WTC11 (cell line): Measurements from ENCODE around the gene CARMIL1.

ENCODE experiments used
- ELF4 ChIP-seq: sonication (generic); formaldehyde crosslinking; IDR thresholded peaks from 2 replicates; pipeline ENCODE4 v1.8.1; 2022; ENCODE audit warnings: low read depth, mild to moderate bottlenecking, moderate library complexity, missing genetic modification reagents
- ESRRA ChIP-seq: sonication (generic); formaldehyde crosslinking; IDR thresholded peaks from 2 replicates; pipeline ENCODE4 v1.8.1; 2022; ENCODE audit warnings: mild to moderate bottlenecking, missing genetic modification reagents, borderline replicate concordance
- JUN ChIP-seq: sonication (generic); formaldehyde crosslinking; IDR thresholded peaks from 2 replicates; pipeline ENCODE4 v1.8.0; 2023; ENCODE audit warnings: mild to moderate bottlenecking, missing genetic modification reagents
- ZNF232 ChIP-seq: sonication (generic); formaldehyde crosslinking; IDR thresholded peaks from 2 replicates; pipeline ENCODE4 v1.8.0; 2022; ENCODE audit warnings: mild to moderate bottlenecking, missing genetic modification reagents
- TF ChIP-seq, protein P1 (sequence below): fragments of 200-600 bp; IDR thresholded peaks from 2 replicates; pipeline ENCODE4 v1.8.0; 2022; ENCODE audit warnings: antibody characterized with exemption
- TF ChIP-seq, protein P2 (sequence below): sonication (generic); formaldehyde crosslinking; IDR thresholded peaks from 2 replicates; pipeline ENCODE4 v1.8.1; 2023; ENCODE audit warnings: mild to moderate bottlenecking, moderate library complexity, missing genetic modification reagents
- TF ChIP-seq, protein P3 (sequence below): sonication (generic); formaldehyde crosslinking; conservative IDR thresholded peaks from 2 replicates; pipeline ENCODE4 v1.8.1; 2023; ENCODE audit warnings: mild to moderate bottlenecking, low read depth, missing genetic modification reagents, moderate library complexity

DNA sequence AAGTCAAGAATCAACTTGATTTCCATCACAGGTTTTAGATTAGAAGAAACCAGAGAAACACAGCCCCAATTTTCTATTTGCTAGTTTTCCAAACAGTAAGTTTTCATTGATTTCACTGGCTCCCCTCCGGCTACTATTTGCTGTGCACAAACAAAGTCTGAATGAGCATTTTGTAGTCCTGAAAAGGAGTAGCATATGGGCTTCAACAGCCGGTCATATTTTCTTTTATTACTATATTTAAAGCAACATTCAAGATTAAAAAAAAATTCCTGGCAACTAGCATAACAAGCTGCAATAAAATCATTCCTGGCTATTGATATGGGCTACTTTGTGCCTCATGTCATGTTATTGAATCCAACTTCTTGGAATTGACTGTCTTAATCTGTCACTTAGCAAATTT lies 48.3 kb downstream of the CARMIL1 start:
- TF ChIP-seq, protein P1, sequence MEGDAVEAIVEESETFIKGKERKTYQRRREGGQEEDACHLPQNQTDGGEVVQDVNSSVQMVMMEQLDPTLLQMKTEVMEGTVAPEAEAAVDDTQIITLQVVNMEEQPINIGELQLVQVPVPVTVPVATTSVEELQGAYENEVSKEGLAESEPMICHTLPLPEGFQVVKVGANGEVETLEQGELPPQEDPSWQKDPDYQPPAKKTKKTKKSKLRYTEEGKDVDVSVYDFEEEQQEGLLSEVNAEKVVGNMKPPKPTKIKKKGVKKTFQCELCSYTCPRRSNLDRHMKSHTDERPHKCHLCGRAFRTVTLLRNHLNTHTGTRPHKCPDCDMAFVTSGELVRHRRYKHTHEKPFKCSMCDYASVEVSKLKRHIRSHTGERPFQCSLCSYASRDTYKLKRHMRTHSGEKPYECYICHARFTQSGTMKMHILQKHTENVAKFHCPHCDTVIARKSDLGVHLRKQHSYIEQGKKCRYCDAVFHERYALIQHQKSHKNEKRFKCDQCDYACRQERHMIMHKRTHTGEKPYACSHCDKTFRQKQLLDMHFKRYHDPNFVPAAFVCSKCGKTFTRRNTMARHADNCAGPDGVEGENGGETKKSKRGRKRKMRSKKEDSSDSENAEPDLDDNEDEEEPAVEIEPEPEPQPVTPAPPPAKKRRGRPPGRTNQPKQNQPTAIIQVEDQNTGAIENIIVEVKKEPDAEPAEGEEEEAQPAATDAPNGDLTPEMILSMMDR: no peak
- TF ChIP-seq ESRRA (CRISPR knock-in tag): no peak
- no peak for TF ChIP-seq JUN (CRISPR knock-in tag)
- TF ChIP-seq ELF4 (CRISPR knock-in tag): no peak
- no peak for TF ChIP-seq ZNF232 (CRISPR knock-in tag)
- TF ChIP-seq, protein P2, sequence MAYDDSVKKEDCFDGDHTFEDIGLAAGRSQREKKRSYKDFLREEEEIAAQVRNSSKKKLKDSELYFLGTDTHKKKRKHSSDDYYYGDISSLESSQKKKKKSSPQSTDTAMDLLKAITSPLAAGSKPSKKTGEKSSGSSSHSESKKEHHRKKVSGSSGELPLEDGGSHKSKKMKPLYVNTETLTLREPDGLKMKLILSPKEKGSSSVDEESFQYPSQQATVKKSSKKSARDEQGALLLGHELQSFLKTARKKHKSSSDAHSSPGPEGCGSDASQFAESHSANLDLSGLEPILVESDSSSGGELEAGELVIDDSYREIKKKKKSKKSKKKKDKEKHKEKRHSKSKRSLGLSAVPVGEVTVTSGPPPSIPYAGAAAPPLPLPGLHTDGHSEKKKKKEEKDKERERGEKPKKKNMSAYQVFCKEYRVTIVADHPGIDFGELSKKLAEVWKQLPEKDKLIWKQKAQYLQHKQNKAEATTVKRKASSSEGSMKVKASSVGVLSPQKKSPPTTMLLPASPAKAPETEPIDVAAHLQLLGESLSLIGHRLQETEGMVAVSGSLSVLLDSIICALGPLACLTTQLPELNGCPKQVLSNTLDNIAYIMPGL (CRISPR knock-in tag): no peak
- TF ChIP-seq, protein P3, sequence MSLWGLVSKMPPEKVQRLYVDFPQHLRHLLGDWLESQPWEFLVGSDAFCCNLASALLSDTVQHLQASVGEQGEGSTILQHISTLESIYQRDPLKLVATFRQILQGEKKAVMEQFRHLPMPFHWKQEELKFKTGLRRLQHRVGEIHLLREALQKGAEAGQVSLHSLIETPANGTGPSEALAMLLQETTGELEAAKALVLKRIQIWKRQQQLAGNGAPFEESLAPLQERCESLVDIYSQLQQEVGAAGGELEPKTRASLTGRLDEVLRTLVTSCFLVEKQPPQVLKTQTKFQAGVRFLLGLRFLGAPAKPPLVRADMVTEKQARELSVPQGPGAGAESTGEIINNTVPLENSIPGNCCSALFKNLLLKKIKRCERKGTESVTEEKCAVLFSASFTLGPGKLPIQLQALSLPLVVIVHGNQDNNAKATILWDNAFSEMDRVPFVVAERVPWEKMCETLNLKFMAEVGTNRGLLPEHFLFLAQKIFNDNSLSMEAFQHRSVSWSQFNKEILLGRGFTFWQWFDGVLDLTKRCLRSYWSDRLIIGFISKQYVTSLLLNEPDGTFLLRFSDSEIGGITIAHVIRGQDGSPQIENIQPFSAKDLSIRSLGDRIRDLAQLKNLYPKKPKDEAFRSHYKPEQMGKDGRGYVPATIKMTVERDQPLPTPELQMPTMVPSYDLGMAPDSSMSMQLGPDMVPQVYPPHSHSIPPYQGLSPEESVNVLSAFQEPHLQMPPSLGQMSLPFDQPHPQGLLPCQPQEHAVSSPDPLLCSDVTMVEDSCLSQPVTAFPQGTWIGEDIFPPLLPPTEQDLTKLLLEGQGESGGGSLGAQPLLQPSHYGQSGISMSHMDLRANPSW (CRISPR knock-in tag): no peak
